Mononuclear cell (primary cell): ENCODE results near the gene TAF3. TPM values are rescaled to one million over a fixed set of nuclear protein-coding genes. Genes with fewer than 3 reads are reported as not detected.

ENCODE experiments used
- H3K27me3 ChIP-seq: 2 replicates; pipeline ENCODE4 v1.6.0; 2011; ENCODE audit warnings: low read length, control low read depth; ENCODE audit not compliant: insufficient read depth
- H3K4me1 ChIP-seq: 2 replicates; pipeline ENCODE4 v1.5.1; 2011; ENCODE audit warnings: mild to moderate bottlenecking, low read length, control low read depth; ENCODE audit not compliant: insufficient read depth
- H3K4me3 ChIP-seq: 2 replicates; pipeline ENCODE4 v1.5.1; 2011; ENCODE audit warnings: mild to moderate bottlenecking, low read length, moderate library complexity
- H3K9me3 ChIP-seq: 2 replicates; pipeline ENCODE4 v1.5.1; 2011; ENCODE audit warnings: low read depth, mild to moderate bottlenecking, control low read depth, low read length
- total RNA-seq: library from RNA; depleted of rRNA; stranded (reverse); fragments of >200 nt; gene quantifications from one replicate; pipeline ENCODE4 v1.2.3, GENCODE V29; 2012

TAF3 gene
- total RNA-seq, 1 donor: 6.7 TPM

GRCh38 chr10:7833210-7833609 lies 14.9 kb downstream of the TAF3 start:
- Histone ChIP-seq H3K27me3 (no peaks in the 10 kb centered on the region), H3K4me1 (peaks cover 4% of the 10 kb centered on the region), H3K9me3 (no peaks in the 10 kb centered on the region), H3K4me3 (no peak overlapping the region)

- Histone ChIP-seq H3K4me3 (no peak overlapping the region), H3K4me1 (peaks cover 4% of the 10 kb centered on the region), H3K9me3 (no peaks in the 10 kb centered on the region), H3K27me3 (no peaks in the 10 kb centered on the region)
Measured at GRCh38 chr10:7834262-7834661, 16.0 kb downstream of the TAF3 start.

- Histone ChIP-seq H3K27me3 (no peaks in the 10 kb centered on the region), H3K4me3 (no peak overlapping the region), H3K9me3 (no peaks in the 10 kb centered on the region), H3K4me1 (peaks cover 4% of the 10 kb centered on the region)
Measured at GRCh38 chr10:7836571-7836970, 18.3 kb downstream of the TAF3 start.

- Histone ChIP-seq H3K27me3 (no peaks in the 10 kb centered on the region), H3K4me1 (no peaks in the 10 kb centered on the region), H3K4me3 (no peak overlapping the region), H3K9me3 (no peaks in the 10 kb centered on the region)
Measured at GRCh38 chr10:7846591-7846990, 28.3 kb downstream of the TAF3 start.

GRCh38 chr10:7853226-7853842 lies 35.0 kb downstream of the TAF3 start:
- Histone ChIP-seq H3K4me1 (no peaks in the 10 kb centered on the region), H3K4me3 (no peak overlapping the region), H3K9me3 (no peaks in the 10 kb centered on the region), H3K27me3 (no peaks in the 10 kb centered on the region)

GRCh38 chr10:7853890-7854289 lies 35.6 kb downstream of the TAF3 start:
- no peak overlapping the region for H3K4me3 ChIP-seq
- no peaks in the 10 kb centered on the region for H3K9me3 ChIP-seq
- no peaks in the 10 kb centered on the region for H3K27me3 ChIP-seq
- H3K4me1 ChIP-seq: no peaks in the 10 kb centered on the region

GRCh38 chr10:7855205-7855604 lies 36.9 kb downstream of the TAF3 start:
- no peaks in the 10 kb centered on the region for H3K4me1 ChIP-seq
- H3K9me3 ChIP-seq: no peaks in the 10 kb centered on the region
- H3K4me3 ChIP-seq: no peak overlapping the region
- H3K27me3 ChIP-seq: no peaks in the 10 kb centered on the region

- H3K4me1 ChIP-seq: no peaks in the 10 kb centered on the region
- H3K4me3 ChIP-seq: no peak overlapping the region
- H3K27me3 ChIP-seq: no peaks in the 10 kb centered on the region
- peaks cover 5% of the 10 kb centered on the region for H3K9me3 ChIP-seq
Measured at GRCh38 chr10:7856678-7857077, 38.4 kb downstream of the TAF3 start.

GRCh38 chr10:7857262-7857661 lies 39.0 kb downstream of the TAF3 start:
- Histone ChIP-seq H3K27me3 (no peaks in the 10 kb centered on the region), H3K4me3 (no peak overlapping the region), H3K9me3 (peaks cover 11% of the 10 kb centered on the region), H3K4me1 (no peaks in the 10 kb centered on the region)

- H3K9me3 ChIP-seq: peaks cover 18% of the 10 kb centered on the region
- no peaks in the 10 kb centered on the region for H3K27me3 ChIP-seq
- H3K4me3 ChIP-seq: no peak overlapping the region
- H3K4me1 ChIP-seq: no peaks in the 10 kb centered on the region
Measured at GRCh38 chr10:7861509-7862120, 43.3 kb downstream of the TAF3 start.

- no peaks in the 10 kb centered on the region for H3K27me3 ChIP-seq
- H3K9me3 ChIP-seq: peaks cover 18% of the 10 kb centered on the region
- no peak overlapping the region for H3K4me3 ChIP-seq
- H3K4me1 ChIP-seq: no peaks in the 10 kb centered on the region
Measured at GRCh38 chr10:7862121-7862514, 43.8 kb downstream of the TAF3 start.

GRCh38 chr10:7866176-7866575 lies 47.9 kb downstream of the TAF3 start:
- H3K27me3 ChIP-seq: no peaks in the 10 kb centered on the region
- no peak overlapping the region for H3K4me3 ChIP-seq
- H3K9me3 ChIP-seq: peaks cover 18% of the 10 kb centered on the region
- H3K4me1 ChIP-seq: no peaks in the 10 kb centered on the region

GRCh38 chr10:7872041-7872442 lies 53.7 kb downstream of the TAF3 start:
- no peaks in the 10 kb centered on the region for H3K4me1 ChIP-seq

GRCh38 chr10:7874864-7875263 lies 56.6 kb downstream of the TAF3 start:
- H3K4me1 ChIP-seq: no peaks in the 10 kb centered on the region
- H3K9me3 ChIP-seq: no peaks in the 10 kb centered on the region
- H3K27me3 ChIP-seq: no peaks in the 10 kb centered on the region
- no peak overlapping the region for H3K4me3 ChIP-seq

More at GRCh38 chr10:7872041-7872442, 53.7 kb downstream of the TAF3 start:
- Histone ChIP-seq H3K9me3 (no peaks in the 10 kb centered on the region), H3K27me3 (no peaks in the 10 kb centered on the region), H3K4me3 (no peak overlapping the region)

- H3K4me1 ChIP-seq: no peaks in the 10 kb centered on the region
- H3K27me3 ChIP-seq: no peaks in the 10 kb centered on the region
- H3K9me3 ChIP-seq: no peaks in the 10 kb centered on the region
- H3K4me3 ChIP-seq: no peak overlapping the region
Measured at GRCh38 chr10:7876541-7877127, 58.3 kb downstream of the TAF3 start.

GRCh38 chr10:7881119-7881518 lies 62.8 kb downstream of the TAF3 start:
- Histone ChIP-seq H3K4me3 (no peak overlapping the region), H3K9me3 (no peaks in the 10 kb centered on the region), H3K4me1 (no peaks in the 10 kb centered on the region), H3K27me3 (no peaks in the 10 kb centered on the region)
